ENCODE data around the gene APOL4.
"Not testable (repeated sequence)": the region's sequence is repeated elsewhere in the genome, so short reads cannot be mapped to it uniquely, and the experiment has no call there.

The APOL4 gene

DNA sequence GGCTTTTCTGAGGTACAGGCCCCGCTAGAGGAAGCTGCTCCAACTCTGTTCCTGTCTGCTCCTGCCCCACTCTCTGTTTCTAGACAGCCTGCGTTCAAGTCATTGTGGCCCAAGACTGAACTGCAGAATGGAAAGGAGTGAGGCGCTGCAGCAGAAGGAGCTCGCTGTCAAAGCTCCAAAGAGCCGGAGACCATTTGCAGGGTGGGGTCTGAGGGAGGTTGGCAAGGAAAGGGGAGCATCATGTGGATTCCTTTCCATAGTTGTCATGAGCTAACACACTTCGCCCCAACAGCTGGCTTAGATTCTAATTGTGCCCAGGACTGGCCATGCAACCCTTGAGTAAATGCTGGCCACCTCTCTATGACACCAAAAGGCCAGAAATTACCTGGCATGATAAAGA is 18.8 kb downstream of the APOL4 start:
- DNase-seq: no peak

DNA sequence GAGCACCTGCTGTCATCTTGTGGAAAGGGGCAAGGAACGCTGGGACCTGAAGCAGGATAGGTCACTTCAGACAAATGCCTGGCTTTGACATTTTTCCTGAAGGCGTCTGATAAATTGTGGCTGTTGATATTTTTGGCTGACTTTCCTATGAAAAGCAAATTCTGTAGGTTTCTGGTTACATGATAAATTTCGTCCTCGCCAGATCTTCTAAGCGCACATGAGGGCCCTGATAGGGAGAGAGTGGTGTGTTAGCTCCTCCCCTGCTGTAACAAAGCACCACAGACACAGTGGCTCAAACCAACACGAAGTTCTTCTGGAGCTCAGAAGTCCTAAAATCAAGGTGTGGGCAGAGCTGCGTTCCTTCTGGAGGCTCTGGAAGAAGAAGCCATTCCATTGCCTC is 19.6 kb downstream of the APOL4 start:
- no peak for DNase-seq

- no peak for DNase-seq
Observed at GRCh38 chr22:36180928-36181327, 20.7 kb downstream of the APOL4 start.

DNA sequence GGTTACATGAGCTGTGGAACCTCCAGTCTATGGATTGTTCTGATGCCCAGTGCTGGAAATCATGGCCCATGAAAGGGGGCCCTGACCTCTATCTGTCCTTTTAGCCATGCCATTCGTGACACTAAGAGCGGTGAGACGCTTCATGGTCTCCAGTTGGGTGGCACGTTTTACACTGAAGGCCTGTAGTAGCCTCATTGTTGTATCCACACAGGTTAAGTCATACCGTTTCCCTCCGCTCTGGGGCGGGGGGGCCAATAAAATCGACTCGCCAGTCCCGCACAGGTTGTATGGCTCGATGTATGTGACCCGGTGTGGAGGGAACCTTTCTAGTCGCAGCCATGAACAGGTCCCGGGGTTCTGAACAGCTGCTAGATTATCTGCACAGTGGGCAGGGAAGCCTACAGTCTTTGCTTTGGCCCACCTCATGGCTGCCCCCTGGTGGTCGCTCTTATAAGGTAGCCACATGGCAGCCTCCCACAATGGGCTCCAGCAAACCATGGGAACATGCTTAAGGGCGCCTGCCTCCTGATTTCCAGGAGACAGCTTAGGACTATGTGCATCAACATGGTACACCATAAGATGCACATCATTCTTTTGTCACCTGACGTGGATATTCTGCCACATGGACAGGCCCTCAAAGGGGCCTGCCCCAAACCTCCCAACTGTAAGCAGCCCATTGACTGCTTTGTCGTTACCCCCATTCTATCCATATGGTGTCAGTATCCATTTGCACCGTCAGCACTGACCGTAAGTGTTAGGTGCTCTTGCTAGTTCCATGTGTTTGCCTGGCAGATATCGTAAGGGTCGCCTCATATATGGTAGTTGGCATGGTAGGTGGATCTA is 21.4 kb downstream of the APOL4 start:
- peak; percentile 85 to 95 (median 93) for DNase-seq

DNA sequence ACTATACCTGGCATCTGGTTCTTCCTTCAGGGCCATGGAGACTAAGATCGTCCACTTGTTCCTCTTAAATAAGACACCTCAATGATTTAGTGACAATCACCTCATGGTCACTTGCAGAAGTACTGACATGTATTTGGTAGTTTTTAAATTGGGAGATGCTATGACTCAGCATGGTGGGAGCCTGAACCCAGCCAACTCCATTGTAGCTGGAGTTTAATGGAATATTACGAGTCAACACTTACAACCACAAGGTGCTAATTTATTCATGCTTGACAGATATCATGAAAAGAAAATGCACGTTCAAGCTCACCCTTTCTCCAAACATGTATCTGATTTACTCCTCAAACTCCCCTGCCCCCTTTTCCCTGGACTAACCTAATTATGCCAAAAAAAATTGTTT is 24.4 kb downstream of the APOL4 start:
- no peak for DNase-seq

DNA sequence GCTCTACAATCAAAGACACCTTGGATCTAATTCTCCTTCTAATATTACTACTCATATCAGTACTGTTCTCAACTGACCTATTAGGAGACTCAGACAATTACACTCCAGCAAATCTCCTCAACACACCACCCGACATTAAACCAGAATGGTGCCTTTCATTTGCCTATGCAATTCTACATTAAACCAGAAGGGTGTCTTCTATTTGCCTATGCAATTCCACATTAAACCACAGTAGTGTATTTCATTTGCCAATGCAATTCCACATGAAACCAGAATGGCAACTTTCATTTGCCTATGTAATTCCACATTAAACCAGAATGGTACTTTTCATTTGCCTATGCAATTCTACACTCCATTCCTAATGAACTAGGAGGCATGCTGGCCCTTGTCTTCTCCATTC is 25.7 kb downstream of the APOL4 start:
- no peak for DNase-seq

- no peak for DNase-seq
Observed at GRCh38 chr22:36171941-36172340, 29.7 kb downstream of the APOL4 start.

DNA sequence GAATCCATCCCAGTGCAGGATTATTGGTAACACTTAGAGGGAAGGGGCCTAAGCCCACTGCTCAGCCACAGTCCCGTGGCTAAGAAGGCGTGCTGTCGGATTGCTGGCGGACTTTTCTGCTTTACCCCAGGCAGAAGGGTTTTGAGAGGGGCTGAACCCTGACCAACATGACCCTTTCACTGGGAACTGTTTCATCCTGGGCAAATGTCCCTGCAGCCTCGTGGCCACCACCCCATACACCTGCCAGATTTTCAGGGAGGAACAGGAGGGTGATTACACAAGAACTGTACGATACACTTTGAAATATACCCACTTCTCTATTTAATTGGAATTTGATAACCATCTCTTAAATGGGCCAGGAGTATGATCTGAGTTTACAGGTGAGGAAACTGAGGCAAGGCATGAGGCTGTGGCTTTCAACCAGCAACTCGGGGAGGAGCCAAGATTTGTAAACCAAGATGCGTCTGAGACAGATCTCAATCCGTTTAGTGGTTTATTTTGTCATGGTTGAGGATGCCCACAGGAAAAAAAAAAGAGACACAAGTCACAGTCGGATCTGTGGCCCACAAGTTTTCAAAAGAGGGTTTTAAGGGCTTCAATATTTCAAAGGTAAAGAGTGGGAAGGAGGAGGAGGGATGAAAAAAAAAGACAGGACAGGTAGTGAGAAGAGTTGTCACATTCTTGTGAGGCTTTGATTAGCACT is 34.9 kb downstream of the APOL4 start:
- no peak for DNase-seq

DNA sequence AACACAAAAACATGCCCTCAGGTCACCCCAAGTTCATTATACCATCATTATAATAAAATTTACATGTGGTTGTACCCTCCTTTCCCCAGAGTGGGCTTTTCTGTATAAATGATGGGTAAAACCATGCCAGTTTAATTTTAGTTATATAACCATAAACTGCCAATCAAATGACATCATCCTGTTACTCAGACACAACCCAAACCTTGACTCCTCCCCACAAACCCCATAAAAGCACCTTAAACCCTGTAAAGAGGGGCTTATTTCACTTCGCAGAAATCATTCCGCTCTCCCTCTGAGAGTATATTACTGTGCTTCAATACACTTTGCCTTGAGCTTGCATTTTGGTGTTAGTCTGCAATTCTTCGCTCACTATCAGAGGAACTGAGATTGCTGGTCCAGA is 35.5 kb downstream of the APOL4 start:
- no peak for DNase-seq

DNA sequence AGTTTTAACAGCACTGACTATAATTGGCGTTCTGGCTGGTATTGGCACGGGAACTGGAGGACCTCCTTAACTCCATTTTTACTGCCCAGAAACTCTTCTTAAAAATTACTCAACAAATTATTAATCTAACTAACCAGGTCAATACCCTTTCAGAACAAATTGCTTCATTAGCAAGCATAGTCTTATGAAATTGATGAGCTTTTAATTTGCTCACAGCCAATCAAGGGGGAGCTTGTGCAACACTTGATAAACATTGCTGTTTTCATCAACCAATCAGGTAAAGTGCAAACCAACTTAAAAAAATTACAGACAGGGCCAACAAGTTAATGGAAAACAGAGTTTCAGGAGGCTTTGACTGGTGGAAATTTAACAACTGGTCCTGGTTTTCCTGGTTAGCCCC is 36.5 kb downstream of the APOL4 start:
- DNase-seq: no peak

- DNase-seq: peak; percentile 67 to 91 (median 82)
Observed at GRCh38 chr22:36164621-36165020, 37.0 kb downstream of the APOL4 start.

DNA sequence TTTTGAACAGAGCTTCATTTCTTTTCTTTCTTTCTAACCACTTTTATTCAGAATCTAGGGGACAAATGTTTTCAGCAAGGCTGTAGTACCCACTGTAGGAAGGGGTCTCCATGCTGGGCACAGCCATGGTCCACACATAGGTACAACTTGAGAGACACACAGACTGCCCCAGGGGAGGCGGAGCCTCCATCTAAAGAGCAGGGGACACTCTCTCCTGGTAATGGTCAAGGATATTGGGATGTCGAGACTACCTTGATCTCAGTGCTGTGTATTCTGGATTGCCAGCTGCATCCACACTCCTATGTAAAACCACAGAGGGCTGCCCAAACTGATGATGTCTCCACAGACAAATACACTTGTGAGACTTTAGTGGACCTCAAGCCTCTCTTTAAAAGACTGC is 38.1 kb downstream of the APOL4 start:
- DNase-seq: no peak

GRCh38 chr22:36162127-36163034 is 39.2 kb downstream of the APOL4 start:
- peak in 2 of 4 experiments; percentile 13 to 46 for DNase-seq

DNA sequence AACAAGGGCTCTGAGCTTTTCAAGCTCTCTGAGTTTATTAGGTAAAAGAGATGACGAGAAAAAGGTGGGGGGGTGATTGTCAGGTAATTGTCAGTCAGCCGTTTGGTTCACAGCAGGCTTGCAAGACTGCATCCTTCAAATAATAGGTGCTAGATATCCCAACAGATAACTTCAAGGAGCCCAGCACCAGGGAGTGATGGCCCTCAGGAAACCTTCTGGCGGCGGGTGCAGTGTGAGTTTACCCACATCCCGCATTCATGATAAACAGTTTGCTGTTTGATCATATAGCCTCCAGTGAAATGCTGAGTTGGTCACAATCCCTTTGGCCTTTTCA is 39.8 kb downstream of the APOL4 start:
- not testable (repeated sequence) for DNase-seq

GRCh38 chr22:36160499-36160942 is 41.1 kb downstream of the APOL4 start, which contains the start of gene APOL3:
TSS of gene APOL3 (minus strand) at chr22:36160755. CDS start at chr22:36149055, 11,700 bp downstream.
- peak in 3 of 4 experiments; percentile 20 to 41 (median 37) for DNase-seq

DNA sequence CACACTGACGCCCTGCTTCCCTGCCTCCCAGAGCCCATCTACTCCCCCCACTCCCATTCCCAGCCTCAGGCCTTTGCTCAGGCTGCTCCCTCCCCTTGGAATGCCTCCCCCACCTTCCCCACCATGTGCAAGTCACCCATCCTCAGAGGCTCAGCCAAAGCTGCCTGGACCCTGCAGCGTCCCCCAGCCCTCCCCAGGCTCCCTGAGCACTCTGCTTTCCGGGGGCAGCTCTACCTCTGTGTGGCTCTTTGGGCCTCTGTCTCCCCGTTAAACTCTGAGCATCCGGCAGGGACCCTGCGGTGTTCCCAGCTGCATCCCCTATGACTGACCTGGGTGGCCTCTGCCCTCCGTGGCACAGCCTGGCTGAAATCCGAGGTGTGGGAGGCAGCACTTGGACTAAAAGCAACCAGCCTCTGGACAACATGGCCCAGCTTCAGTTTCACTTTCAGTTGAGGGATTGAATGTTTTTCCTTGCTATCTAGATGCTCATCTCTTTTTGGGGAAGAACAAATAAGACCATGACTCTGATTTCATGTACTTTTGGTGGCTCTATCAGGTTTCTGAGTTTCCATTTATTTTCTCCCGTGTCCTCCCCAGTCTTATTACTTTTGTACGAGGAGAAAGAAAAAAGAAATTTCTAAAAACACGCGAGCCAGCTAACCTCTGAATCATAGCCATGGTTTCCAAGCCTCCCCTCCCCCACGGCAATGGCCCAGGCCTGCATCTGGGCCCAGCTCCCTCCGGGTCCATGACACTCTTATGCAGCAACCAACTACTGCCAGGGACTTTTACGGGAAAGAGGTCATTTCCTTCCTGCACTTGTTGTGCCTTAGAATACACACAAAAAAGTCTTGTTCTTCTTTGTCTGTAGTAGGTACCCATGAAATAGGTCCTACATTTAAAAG is 44.8 kb downstream of the APOL4 start:
- DNase-seq: peak; percentile 81 to 90 (median 86)

DNA sequence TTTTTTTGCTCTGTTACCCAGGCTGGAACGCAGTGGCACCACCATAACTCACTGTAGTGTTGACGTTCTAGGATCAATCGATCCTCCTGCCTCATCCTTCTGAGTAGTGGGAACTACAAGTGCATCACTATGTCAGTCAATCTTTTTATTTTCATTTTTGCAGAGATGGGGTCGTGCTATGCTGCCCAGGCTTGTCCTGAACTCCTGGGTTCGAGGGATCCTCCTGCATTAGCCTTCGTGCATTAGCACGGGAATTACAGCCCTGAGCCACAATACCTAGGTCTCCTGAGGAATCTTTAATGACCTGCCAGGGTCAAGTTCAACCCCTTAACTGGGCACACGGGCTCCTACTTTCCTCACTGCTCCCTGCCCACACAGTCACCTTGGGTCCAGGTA is 45.5 kb downstream of the APOL4 start:
- no peak for DNase-seq

GRCh38 chr22:36155702-36156101 is 45.9 kb downstream of the APOL4 start:
- no peak for DNase-seq

- DNase-seq: no peak
Observed at GRCh38 chr22:36154423-36154945, 47.1 kb downstream of the APOL4 start.

- DNase-seq: no peak
Observed at GRCh38 chr22:36153501-36154422, 47.8 kb downstream of the APOL4 start.

All from suppressor macrophage (primary cell).